HG03175 (cell line): Measurements from ENCODE around the gene SPRR2B.
"Not testable (repeated sequence)": the region's sequence is repeated elsewhere in the genome, so short reads cannot be mapped to it uniquely, and the experiment has no call there.

Experiments used
- ATAC-seq: cut with Tn5 transposase; IDR thresholded peaks from one replicate; pipeline ENCODE4 v1.9.1; 2021; ENCODE audit warnings: mild to moderate bottlenecking, moderate library complexity; ENCODE audit not compliant: unreplicated experiment

SPRR2B gene

DNA sequence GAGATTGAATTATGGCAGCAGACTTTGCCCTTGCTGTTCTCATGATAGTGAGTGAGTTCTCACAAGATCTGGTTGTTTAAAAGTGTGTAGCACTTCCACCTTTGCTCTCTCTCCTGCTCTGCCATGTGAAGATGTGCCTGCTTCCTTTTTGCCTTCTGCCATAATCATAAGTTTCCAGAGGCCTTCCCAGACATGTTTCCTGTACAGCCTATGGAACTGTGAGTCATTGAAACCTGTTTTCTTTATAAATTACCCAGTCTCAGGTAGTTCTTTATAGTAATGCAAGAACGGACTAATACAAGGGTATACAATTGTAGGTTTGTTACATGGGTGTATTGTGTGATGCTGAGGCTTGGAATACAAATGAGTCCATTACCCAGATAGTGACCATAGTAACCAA lies 36.2 kb downstream of the SPRR2B start:
- ATAC-seq: no peak

DNA sequence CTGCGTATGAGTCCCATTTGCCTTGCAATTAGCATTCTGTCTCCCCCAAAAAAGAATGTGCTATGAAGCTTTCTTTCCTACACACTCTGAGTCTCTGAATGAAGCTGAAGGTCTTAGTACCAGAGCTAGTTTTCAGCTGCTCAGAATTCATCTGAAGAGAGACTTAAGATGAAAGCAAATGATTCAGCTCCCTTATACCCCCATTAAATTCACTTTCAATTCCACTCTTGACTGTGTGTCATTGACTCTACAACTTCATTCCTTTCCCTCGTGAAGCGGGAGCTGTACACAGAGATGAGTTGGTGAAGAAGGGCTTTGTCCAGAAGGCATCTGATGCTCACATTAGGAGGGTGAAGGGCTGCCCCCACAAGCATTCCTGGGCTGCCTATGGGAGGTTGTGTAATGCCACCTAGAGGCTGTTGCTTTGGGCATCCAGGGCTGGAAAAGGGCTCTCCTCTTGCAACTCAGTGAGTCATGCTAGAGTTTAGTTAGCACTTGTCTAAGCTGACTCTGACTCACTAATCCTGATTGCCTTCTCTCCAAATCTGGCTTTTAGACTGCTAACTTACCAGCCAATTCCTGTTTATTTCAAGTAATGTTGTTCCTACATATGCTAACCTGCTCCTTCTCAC lies 38.6 kb downstream of the SPRR2B start:
- no peak for ATAC-seq

DNA sequence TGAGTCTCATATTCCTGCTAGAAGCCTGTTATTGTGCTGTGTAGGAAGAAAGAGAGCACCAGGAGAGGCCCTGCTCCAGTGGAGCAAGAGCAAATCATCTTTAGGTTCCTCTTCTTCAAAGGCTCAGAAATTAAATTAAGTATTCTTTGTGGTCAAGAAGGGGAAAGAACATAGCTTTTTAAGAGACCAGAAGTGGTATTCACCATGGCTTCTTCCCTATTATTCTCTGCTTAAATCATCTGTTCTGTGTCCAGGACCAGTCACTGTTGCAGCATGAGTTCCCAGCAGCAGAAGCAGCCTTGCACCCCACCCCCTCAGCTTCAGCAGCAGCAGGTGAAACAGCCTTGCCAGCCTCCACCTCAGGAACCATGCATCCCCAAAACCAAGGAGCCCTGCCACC lies 39.3 kb downstream of the SPRR2B start:
- ATAC-seq: no peak

DNA sequence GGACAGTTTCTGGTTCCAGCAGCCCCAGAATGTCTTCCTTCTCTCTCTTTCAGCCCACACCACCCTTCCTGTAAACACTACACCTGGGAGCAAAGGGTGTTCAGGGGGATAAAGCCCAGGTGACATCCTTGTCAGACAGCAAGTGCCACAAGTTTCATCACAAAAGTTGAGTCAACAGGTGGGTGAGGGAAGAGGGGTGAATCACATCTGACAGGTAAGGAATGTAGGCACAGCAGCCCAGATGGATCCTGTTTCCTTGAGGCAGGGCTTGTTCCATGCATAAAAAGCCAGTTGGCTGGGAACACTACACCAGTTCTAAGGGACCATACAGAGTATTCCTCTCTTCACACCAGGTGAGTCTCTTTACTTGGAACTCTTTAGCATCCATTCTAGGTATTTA lies 40.5 kb downstream of the SPRR2B start, which contains the start of gene SPRR1B:
Gene SPRR1B, plus strand, starts transcription at position 309 of the 400 bp plus-strand sequence. CDS start 1,143 bp downstream, outside the sequence.
- no peak for ATAC-seq

DNA sequence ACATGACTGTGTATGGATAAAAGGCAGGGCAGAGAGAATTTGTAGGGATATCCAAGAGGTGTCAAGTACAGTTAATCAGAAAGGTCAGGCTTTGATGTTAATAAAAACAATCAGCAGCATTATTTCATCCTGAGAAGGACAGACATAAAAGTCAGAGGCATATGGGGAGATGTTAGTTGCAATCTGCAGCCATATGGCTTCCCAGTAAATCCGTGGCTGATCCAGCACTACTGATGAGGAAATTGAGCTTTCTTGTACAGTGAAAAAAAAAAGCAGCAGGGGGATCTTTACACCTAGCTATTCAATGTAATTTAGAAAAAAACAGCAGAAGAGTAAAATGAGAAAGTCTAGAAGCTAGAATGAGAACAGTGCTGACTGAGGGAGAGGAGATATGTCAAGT lies 42.6 kb downstream of the SPRR2B start:
- ATAC-seq: no peak

DNA sequence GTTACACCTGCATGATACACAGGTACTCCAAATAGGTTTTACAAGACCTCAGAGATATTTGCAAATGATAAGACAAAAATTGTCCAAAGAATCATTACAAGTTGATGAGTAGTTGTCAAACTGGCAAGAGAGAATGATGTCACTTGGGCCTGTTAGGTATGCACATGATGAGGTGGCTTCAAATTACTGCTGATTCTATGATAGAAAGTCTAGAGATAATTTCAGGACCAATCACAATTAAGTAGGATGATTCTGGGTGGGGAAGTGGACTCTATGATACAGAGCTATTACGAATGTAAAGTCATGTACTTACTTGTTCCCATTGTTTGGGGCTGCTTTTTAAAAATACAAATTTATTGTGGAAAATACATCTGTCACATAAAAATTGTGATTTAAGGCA lies 45.6 kb downstream of the SPRR2B start:
- ATAC-seq: no peak

DNA sequence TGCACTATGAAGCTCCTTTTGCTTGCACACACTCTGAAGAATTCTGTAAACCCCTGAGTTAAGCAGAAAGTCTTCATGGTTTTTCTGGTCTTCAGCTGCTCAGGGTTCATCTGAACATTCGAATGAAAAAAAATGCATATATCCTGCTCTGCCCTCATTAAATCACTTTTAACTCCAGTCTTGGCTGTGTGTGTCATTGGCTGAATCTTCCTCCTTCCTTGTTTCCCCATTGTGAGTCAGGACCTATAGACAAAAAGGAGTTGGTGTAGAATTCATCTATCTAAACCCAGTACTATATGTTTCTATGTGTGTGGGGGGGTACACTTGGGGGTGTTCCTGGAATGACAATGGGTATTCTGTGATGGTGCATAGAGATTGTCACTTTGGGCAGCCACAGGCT lies 47.0 kb downstream of the SPRR2B start:
- no peak for ATAC-seq

DNA sequence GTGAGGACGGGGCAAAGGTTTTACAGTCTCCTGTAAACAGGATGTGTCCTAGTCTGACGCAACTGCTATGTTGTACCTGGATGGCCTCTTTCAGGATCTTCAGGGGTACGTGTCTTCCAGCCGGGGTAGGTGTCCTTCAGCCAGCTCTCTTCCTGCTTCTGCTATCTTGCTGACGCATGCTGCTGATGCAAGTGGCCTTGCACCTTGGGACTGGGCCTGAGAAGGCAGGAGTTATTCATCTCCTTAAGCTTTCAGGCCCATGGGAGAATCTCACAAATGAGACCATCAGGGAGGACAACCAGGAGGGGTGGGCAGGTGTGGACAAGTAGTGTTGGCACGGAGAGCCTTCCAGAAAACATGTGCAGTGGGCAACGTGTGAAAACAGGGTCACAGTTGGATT lies 48.3 kb downstream of the SPRR2B start:
- no peak for ATAC-seq

DNA sequence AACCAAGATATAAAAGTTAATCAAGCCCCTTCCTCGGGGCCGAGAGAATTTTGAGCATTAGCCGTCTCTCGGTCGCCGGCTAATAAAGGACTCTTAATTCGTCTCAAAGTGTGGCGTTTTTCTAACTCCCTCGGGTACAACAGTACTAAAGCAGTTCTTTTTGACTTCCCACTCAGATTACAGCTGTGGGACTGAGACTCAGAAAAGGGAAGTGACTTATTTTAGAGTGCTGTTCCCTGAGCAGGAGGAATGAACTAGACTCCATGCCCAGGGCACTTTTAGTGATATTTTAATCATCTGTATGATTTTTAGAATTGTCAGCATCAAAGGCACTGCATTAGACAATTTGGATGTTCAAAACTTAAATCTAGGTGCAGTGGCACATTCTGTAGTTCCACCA lies 49.1 kb downstream of the SPRR2B start:
- not testable (repeated sequence) for ATAC-seq

DNA sequence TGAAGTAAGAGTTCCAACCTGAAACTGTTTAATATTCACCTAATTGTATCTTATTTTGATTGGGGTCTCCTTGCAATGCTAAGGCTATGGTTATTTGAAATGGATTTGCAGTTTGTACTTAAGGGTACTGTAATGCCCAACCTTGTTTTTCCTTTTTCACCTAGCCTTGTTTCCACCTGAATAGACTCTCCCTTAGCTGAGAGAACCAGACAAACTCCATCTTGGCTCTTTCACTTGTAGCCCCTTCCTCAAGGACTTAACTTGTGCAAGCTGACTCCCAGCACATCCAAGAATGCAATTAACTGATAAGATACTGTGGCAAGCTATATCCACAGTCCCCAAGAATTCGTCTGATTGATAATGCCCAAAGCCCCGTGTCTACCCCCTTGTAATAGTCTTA lies 49.6 kb downstream of the SPRR2B start:
- ATAC-seq: not testable (repeated sequence)
